GM19467 (cell line): ENCODE data around the gene PLA2G3.
"Not testable (repeated sequence)": the region's sequence is repeated elsewhere in the genome, so short reads cannot be mapped to it uniquely, and the experiment has no call there.

Source experiments
- ATAC-seq: cut with Tn5 transposase; IDR thresholded peaks from one replicate; pipeline ENCODE4 v1.9.1; 2021; ENCODE audit warnings: mild to moderate bottlenecking, moderate library complexity; ENCODE audit not compliant: unreplicated experiment

Gene PLA2G3

GRCh38 chr22:31102441-31103081 is 37.7 kb downstream of the PLA2G3 start:
- ATAC-seq: no peak

GRCh38 chr22:31100762-31101525 is 39.4 kb downstream of the PLA2G3 start:
- ATAC-seq: no peak

GRCh38 chr22:31099841-31100761 is 40.2 kb downstream of the PLA2G3 start:
- ATAC-seq: no peak

GRCh38 chr22:31099386-31099785 is 40.9 kb downstream of the PLA2G3 start:
- no peak for ATAC-seq

DNA sequence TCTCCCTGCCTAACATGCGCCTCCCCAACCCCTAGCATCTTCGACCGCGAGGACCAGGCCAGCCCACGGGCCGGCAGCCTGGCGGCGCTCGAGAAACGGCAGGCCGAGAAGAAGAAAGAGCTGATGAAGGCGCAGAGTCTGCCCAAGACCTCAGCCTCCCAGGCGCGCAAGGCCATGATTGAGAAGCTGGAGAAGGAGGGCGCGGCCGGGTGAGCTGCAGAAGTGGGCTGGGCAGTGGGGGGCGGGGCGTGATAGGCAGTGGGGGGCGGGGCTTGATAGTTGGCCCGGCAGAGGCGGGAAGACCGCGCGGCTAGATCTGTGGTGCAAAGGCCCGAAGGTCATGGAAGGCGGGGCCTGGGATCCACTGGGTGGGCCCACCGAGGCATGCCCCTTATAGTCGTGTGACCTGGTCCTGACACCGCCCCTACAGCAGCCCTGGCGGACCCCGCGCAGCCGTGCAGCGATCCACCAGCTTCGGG is 41.6 kb downstream of the PLA2G3 start:
- ATAC-seq: no peak

GRCh38 chr22:31097941-31098631 is 42.2 kb downstream of the PLA2G3 start:
- no peak for ATAC-seq

DNA sequence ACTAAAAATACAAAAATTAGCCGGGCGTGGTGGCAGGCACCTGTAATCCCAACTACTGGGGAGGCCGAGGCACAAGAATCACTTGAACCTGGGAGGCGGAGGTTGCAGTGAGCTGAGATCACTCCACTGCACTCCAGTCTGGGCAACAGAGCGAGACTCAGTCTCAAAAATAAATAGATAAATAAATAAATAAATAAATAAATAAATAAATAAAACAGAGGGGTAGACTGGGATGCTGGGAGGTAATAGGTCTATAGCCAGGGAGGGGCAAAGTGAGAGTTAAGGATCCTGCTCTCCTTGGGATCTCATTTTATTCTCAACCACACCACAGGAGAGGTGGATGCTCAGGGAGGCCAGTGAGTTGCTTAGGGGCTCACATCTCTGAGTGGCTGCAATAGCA is 42.8 kb downstream of the PLA2G3 start:
- ATAC-seq: not testable (repeated sequence)

- ATAC-seq: no peak
Measured at GRCh38 chr22:31096657-31097279, 43.5 kb downstream of the PLA2G3 start.

DNA sequence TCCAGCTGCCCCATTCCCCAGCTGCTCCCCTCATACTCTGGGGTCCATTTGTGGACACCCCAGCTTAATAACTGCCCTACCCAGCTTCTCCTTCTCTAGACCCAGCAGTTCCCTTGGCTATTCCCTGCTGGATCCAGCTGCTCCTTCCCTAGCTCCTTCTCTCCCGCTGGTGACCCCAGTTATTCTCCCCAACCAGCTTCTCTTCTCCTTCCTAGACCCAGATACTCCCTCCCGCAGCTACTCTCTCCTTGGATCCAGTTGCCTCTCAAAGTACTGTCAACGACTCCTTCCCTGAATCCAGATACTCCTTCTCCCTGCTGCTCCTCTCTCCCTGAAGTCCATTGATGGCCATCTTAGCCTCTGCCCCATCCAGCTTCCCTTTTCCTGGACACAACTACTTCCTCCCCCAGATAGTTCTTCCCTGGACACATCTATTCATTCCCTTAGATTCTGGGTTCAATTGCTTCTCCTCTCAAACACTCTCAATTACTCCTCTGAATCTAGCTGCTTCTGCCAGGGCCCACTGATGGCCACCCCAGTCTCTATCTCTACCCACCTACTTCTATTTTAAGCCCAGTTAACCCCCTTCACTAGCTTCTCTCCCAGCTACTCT is 44.6 kb downstream of the PLA2G3 start:
- no peak for ATAC-seq

GRCh38 chr22:31094741-31095140 is 45.6 kb downstream of the PLA2G3 start:
- no peak for ATAC-seq

- no peak for ATAC-seq
Measured at GRCh38 chr22:31094021-31094551, 46.2 kb downstream of the PLA2G3 start.

DNA sequence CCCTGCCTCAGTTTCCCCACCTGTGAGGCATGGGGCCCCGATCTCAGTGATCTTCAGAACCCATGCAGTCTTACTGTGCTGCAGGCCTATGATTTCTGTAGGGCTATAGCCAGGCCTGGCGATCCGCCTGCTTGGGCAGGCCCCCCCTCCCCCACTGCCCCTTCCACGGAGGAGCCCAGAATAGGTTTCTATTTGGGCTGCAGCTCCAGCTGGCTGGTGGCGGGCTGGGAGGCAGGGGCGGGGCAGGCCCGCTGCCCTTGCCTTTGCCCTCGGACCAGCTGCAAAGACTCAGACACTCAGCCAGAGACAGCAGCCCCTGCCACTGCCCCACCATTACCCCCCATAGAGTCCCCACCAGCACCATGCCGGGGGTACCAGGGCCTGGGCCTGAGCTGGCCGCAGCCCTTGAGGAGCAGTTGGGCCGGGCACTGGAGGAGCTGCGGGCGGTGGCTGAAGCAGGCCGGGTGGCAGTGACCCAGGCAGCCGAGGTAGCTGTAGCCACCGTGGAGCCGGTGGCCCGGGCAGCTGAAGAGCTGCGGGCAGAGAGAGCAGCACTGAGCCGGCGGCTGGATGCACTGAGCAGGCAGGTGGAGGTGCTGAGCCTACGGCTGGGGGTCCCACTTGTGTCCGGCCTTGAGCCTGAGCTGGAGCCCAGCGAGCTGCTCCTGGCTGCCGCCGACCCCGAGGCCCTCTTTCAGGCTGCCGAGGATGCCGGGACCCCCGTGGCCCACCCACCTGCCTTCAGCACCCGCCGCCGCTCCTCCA is 47.0 kb downstream of the PLA2G3 start:
- no peak for ATAC-seq

DNA sequence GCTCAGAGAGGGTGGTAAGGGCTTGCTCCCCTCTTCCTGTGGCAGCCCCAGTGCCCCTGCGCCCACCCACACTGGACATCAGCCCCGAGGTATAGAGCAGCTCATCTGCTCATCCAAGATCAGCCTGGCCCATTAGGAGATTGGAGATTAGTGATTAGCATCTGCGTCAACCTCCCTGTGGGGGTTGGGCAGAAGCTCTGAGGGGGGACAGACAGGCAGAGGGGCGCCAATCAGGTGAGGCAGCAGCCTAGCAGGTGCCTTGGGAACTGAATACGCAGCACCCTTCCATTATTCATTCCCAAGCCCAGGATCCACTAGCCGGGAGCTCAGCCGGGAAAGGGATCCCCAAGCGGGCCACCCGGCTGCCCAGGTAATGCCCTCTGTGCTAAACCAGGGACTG is 48.1 kb downstream of the PLA2G3 start:
- no peak for ATAC-seq

GRCh38 chr22:31091106-31091975 is 49.0 kb downstream of the PLA2G3 start:
- ATAC-seq: no peak

DNA sequence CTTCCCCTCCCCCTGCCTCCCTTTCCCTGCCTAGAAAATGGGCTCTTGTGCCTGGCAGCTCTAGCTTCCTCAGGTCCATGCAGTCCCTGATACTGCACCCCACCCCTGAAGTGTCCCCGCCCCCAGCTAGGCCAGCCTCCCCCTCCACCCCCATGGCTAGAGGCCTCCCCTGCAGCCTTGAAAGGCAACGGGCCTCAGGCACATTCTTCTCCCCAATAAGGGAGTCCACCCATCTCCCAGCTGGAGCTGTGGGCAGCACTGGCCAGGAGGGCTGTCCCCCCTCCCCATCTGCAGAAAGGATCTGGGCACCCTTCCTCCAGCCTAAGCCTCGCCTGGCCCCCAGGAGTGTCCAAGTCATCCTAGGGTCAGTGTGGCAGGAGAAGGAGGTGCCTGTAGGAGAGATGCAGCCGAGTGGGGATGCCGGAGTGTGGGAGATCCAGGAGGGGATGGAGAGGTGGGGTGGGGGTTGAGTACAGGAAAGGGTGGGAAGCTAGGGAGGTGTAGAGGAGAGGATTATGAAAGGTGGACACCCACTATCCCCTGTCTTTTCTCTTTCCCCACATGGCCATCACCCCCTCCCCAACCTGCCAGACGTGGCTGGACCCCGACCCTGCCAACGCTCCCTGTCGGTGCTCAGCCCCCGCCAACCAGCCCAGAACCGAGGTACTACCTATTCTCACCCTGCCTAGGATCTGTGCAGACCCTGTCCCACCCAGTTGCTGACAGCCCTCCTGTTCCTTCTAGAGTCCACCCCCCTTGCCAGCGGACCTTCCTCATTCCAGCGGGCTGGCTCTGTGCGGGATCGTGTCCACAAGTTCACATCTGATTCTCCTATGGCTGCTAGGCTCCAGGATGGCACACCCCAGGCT is 49.9 kb downstream of the PLA2G3 start:
- ATAC-seq: no peak

- ATAC-seq: no peak
Measured at GRCh38 chr22:31089160-31090100, 50.9 kb downstream of the PLA2G3 start.
